HG03097 (cell line): ENCODE results near the gene MANEAL.

Experiments used
- ATAC-seq: cut with Tn5 transposase; IDR thresholded peaks from one replicate; pipeline ENCODE4 v1.9.1; 2021; ENCODE audit not compliant: unreplicated experiment, low FRiP score

Gene MANEAL

DNA sequence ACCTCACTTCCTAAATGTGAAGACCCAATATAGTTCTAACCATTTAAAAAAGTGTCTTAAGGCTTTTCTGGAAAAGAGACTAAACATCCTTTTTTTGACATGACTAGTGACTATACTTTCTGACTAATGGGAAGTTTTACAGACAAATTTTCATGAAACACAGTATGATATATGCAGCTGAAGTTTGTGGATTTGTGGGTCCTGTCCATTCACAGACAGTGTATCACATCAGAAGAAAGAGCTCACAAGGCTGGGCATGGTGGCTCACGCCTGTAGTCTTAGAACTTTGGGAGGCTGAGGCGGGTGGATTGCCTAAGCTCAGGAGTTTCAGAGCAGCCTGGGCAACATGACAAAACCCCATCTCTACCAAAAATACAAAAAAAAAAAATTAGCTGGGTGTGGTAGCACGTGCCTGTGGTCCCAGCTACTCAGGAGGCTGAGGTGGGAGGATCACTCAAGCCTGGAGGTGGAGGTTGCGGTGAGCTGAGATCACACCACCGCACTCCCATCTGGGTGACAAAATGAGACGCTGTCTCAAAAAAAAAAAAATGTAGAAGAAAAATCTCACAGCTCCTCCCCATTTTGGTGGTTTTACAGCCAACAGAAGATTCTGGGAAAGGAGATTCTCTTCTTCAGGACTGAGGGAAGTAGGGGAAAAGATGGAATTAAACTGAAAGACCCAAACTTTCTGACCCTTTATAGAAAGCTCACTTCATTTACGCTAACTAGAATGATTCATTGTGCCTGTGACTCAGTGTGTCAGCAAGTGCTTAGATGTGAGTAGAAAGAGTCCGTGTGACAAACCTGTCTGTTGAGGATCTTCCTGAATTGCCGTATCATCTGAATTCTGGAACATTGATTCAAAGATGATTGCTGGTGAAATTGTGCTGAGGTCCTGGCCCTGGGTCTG, 29.5 kb downstream of the MANEAL start:
- ATAC-seq: no peak

DNA sequence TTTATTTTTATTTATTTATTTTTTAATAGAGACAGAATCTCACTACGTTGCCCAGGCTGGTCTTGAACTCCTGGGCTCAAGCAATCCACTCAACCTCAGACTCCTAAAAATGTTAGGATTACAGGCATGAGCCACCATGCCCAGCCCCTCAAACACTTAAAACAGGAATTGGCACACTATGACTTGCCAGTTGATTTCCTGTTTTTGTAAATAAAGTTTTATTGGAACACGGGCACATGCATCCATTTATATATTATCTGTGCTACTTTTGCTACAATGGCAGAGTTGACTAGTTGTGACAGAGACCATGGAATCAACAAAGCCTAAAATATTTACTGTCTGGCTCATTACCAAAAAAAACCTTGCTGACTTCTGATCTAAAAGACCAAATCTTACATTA, 30.4 kb downstream of the MANEAL start:
- no peak for ATAC-seq

DNA sequence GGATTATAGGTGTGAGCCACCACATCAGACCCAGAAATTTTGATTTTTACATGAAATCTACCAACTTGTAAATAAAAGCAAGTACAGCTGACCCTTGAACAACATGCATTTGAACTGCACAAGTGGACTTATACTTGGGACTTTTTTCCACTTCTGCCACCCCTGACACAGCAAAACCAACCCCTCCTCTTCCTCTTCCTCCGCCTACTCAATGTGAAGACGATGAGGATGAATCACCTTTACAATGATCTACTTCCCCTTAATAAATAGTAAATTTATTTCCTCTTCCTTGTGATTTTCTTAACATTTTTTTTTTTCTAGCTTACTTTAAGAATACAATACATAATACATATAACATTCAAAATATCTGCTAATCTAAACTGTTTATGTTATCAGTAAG, 31.9 kb downstream of the MANEAL start:
- no peak for ATAC-seq

DNA sequence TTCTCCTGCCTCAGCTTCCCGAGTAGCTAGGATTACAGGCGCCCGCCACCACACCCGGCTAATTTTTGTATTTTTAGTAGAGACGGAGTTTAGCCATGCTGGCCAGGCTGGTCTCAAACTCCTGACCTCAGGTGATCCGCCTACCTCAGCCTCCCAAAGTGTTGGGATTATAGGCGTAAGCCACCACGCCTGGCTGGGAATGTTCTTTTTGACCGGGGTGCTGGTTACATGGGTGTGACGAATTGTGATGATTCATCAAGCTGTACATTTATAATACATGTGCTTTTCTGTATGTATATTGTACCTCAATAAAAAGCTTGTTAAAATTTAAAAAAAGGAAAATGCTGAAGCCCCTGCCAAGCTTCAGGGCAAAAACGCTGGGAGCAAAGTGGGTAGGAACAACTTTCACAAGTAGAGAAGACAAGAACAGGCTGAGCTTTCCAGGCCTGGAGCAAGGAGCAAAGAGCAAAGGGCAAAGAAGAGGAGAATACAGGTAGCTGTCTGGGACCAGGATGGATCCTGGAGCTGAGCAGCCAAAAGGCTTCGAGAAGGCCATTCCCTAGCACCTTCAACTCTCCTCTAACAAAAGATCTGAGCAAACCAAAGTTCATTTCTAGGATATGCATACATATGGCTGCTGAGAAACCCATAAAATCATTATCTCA, 34.9 kb downstream of the MANEAL start:
- no peak for ATAC-seq

DNA sequence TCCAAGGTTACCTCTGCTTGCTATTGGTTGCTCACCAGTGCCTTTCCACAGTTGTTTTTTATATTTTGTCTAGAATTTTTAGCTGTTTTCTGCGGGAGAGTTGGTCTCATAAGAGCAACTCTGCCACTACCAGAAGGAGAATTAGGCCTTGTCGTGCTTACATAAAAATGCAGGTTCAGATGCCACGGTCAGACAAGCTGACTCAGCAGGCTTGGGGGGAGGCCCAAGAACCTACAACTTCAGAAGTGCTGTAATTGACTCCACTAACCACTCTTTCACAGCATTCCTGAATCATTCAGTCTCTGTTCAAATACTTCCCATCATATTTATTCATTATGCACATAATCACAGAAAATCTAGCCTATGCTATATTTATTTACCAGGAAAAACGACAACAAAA, 37.5 kb downstream of the MANEAL start:
- ATAC-seq: no peak

DNA sequence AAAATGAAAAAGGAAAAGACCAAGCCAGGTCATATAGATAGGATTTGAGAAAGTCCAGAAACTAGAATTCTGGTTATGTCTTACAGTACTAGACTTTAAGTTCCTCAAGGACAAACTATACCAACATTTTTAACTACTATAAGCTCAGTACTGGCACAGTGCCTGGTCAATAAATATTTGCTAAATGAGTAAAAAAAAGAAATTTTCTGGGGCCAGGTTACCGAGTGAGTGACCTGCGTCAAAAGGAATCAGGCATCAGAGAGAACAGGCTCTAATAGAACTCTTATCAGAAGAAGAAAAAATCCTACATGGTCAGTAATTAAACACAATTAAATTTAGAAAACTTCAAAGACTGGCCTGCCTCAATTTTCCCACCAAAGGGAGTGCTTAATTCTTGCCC, 38.2 kb downstream of the MANEAL start:
- ATAC-seq: no peak

DNA sequence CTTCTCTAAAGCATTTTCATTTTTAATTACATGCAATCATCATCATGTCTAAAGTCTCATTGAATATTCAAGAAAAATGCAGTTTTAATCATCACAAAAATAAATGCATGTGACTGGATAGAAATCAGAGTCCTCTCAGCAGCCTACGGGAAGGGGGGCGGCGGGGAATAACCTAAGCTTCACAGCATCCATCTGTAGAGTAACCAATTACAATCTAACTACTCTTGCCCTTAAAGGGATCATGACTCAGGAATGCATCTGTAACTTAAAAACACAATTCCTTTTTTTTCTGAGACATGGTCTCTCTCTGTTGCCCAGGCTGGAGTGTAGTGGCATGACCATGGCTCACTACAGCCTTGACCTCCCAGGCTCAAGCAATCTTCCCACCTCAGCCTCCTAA, 43.1 kb downstream of the MANEAL start:
- no peak for ATAC-seq

DNA sequence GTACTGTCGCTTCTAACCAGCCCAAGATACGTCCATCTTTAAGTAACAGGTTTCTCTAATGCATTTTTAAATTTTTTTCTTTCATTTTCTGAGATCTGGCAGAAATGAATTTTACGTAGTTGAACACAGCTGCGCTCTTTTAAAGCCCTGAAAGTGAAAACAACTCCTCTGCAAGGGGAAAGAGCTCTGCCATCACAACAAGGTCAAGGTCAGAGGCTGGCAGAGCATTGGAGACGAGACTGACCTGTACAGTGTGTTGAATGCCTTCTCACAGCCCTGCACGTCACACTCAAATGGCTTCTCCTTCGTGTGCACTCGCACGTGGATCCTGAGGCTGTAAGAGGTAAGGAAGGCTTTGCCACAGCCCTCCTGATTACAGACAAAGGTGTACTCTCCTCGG, 46.0 kb downstream of the MANEAL start:
- ATAC-seq: no peak

DNA sequence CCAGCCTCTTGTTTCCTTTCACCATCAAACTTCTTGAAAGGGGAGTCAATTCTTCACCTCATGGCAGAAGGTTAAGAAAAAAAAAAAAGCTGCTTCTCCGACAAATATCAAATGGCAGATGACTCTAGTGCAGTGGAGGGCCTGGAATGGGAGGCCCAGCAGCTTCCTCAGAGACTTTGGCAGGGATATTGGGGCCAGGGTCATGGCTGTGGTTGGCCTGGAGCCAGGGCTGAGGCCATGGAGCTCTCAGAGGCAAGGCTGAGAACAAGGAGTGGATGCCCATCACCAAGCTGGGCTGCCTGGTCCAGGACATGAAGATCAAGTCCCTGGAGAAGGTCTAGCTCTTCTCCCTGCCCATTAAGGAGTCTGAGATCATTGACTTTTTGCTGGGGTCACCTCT, 47.1 kb downstream of the MANEAL start:
- no peak for ATAC-seq

DNA sequence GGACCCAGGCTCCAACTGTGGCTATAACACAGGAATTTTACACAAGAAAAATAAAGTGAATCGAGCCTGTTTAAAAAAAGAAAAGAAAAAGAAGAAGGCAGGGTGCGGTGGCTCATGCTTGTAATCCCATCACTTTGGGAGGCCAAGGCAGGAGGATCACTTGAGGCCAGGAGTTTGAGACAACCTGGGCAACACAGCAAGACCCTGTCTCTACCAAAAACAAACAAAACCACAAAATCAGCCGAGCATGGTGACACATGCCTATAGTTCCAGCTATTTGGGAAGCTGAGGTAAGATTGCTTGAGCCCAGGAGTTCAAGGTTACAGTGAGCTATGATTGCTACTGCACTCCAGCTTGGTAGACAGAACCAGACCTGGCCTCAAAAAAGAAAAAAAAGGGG, 48.0 kb downstream of the MANEAL start:
- ATAC-seq: no peak

DNA sequence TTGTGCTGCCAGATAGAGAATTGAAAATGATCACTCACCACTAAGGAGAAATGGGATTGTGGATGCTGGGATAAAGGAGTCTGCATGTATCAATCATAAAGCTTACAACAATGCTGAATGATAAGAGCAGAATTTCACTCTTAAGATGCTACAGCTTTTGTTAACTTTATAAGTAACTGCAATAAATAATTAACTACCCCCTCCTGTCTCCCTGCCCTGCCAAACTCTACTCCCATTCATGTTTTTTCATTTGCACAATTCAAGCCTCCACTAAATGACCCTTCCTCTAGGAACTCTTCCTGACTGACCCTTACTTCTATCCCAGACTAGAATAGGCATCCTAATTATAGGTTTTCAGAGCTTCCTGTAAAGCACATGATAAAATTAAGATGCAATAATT, 50.9 kb downstream of the MANEAL start:
- no peak for ATAC-seq

DNA sequence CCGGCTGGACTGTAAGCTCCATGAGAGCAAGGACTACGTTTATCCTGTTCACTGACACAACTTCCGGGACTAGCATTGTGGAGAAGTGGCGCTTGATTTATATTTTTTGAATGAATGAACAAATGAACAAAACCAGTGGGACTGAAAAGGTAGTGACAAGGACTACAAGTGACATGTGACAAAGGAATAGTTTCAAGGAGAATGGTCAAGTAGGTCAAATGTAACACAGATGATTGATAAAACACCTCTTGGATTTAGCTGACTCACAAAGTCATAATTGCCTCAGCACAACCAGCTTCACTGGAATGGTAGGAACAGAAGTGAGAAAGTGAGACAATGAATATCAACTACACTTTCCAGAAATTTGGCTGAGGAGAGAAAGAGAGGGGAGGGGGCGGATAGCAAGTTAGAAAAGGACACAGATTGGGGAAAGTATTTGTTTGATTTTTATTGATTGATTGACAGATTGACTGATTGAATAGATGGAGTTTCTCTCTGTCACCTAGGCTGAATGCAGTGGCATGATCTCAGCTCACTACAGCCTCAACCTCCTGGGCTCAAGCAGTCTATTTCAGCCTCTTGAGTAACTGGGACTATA, 51.5 kb downstream of the MANEAL start:
- no peak for ATAC-seq

DNA sequence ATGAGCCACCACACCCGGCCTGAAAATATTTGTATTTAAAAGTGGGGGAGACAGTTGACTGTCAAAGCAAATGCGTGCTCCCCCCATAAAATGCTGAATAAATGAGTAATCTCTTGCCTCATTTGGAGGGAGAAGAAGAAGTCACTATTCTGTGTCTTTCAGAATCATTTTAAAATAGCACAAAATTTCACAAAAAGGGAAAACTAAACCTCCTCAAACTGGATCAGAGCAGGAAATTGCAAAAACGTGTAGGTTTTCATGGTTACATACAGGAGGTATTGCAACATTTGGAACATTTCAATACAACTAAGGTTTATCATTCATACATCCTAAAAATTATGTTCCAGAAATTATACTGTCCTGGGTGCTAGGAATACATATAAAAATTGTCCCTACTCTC, 52.1 kb downstream of the MANEAL start:
- ATAC-seq: no peak

DNA sequence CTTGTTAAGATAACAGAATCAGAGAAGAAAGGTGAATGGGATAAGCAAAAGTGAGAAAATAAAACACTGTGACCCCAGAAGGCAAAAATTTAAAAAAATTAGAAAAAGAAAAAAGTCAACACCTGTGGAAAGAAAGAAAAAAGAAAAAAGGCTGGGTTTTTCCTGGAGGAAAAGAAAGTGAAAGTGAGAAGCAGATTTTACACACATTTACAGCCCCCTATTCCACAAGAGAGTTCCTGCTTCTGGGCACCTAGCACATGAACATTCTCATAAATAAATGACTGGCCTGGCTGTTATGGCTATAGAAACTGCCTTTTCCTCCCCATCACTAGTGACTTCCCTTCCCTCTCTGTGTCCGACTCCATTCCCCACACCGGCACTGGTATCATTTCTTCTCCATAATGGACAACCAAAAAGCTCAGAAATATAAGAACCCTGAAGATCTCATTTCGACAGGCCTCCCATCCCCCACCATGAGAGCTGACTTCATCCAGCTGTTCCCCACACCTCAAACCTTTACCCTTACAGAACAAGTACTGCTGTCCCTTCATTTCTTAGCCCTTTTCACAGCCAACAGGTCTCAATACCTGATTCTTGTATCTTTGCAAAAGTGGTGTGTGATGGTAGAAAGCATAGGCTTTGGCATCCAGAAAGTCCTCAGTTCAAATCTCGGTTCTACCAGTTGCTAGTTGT, 53.1 kb downstream of the MANEAL start:
- no peak for ATAC-seq

DNA sequence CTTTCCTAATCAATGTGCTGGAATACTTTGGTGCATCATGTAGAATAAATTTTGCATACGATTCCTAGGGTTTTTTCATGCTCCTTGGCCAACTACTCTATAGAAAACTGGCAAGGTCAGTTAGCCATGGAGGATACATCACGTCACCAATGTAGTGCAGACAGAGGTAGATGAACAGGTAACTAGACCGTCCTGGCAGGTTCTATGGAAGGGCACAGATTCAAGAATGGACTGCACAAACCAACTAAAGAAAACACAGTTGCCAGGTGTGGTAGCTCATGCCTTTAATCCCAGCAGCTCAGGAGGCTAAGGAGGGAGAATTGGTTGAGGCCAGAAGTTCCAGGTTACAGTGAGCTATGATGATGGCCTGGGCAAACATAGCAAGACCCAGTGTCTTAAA, 55.8 kb downstream of the MANEAL start:
- ATAC-seq: no peak

DNA sequence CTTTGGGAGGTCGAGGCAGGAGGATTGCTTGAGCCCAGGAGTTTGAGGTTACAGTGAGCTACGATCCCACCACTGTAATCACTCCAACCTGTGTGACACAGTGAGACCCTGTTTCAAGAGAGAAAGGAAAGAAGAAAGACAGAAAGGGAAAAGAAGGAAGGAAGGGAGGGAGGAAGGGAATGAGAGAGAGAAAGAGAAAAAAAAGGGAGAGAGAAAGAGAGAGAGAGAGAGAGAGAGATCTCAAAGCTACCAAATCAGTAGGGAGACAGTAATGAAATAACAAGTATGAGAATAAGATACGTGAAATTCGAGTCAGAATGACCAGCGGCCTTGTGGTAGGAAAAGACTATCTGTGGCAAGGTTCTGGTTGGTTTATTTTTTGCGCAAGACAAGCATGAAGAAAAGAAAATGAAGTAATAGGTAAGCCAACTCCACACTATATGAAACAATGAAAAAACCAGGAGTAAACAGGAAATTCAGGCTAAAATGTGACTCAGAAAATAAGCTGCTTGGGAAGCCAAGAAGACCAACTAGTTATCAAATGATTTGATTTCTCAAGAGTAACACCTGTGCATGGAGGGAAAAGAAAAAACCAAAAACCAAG, 56.8 kb downstream of the MANEAL start:
- ATAC-seq: no peak
